ENCODE results near the gene SMIM20.
"Not testable (repeated sequence)": the region's sequence is repeated elsewhere in the genome, so short reads cannot be mapped to it uniquely, and the experiment has no call there.

SMIM20 gene

GRCh38 chr4:25913851-25914669, at the start of gene SMIM20:
Gene SMIM20 (plus strand): TSS chr4:25914220. CDS start chr4:25914314, 94 bp downstream.
- peak; percentile 74 for DNase-seq

- DNase-seq, result no peak
Measured at GRCh38 chr4:25865586-25865985, 48.4 kb upstream of the SMIM20 start.

- DNase-seq, result not testable (repeated sequence)
Measured at GRCh38 chr4:25866401-25866800, 47.6 kb upstream of the SMIM20 start.

GRCh38 chr4:25867781-25868294, 46.2 kb upstream of the SMIM20 start:
- no peak for DNase-seq

GRCh38 chr4:25870081-25870480, 43.9 kb upstream of the SMIM20 start:
- no peak for DNase-seq

GRCh38 chr4:25872851-25873631, 41.0 kb upstream of the SMIM20 start:
- DNase-seq, result no peak

GRCh38 chr4:25873632-25874129, 40.3 kb upstream of the SMIM20 start:
- DNase-seq, result no peak

- DNase-seq, result no peak
Measured at GRCh38 chr4:25874655-25875054, 39.4 kb upstream of the SMIM20 start.

- DNase-seq, result no peak
Measured at GRCh38 chr4:25875281-25875745, 38.7 kb upstream of the SMIM20 start.

- DNase-seq, result no peak
Measured at GRCh38 chr4:25878676-25879075, 35.3 kb upstream of the SMIM20 start.

- DNase-seq, result no peak
Measured at GRCh38 chr4:25879091-25879584, 34.9 kb upstream of the SMIM20 start.

- no peak for DNase-seq
Measured at GRCh38 chr4:25879587-25879986, 34.4 kb upstream of the SMIM20 start.

- DNase-seq, result no peak
Measured at GRCh38 chr4:25879991-25880651, 33.9 kb upstream of the SMIM20 start.

- DNase-seq, result no peak
Measured at GRCh38 chr4:25881193-25881592, 32.8 kb upstream of the SMIM20 start.

- DNase-seq, result no peak
Measured at GRCh38 chr4:25882226-25882625, 31.8 kb upstream of the SMIM20 start.

GRCh38 chr4:25883565-25883964, 30.5 kb upstream of the SMIM20 start:
- no peak for DNase-seq

GRCh38 chr4:25884031-25884782, 29.8 kb upstream of the SMIM20 start:
- no peak for DNase-seq

GRCh38 chr4:25888781-25889180, 25.2 kb upstream of the SMIM20 start:
- DNase-seq, result no peak

- peak; percentile 34 for DNase-seq
Measured at GRCh38 chr4:25889589-25890503, 24.2 kb upstream of the SMIM20 start.

- peak; percentile 46 for DNase-seq
Measured at GRCh38 chr4:25890571-25891485, 23.2 kb upstream of the SMIM20 start.
